Measurements from ENCODE around the gene TMEM74B. TPM values are rescaled to one million over a fixed set of nuclear protein-coding genes. Genes with fewer than 3 reads are reported as not detected.

Gene TMEM74B
- total RNA-seq, 4 donors from 2014 or later: 11.6 to 87.6 (median 30.2) TPM

- Histone ChIP-seq H3K9me3 (no peaks in the 10 kb centered on the region), H3K4me3 (no peak overlapping the region), H3K27ac (no peak overlapping the region), H3K4me1 (peaks cover 0 to 3% (median 0%) of the 10 kb centered on the region in 4 donors), H3K27me3 (no peaks in the 10 kb centered on the region), H3K36me3 (peaks cover 0 to 77% (median 0%) of the 10 kb centered on the region in 3 donors)
- DNase-seq: no peak
- TF ChIP-seq POLR2A (IDR thresholded peaks at IDR 0.05): no peak
- TF ChIP-seq, protein P1, sequence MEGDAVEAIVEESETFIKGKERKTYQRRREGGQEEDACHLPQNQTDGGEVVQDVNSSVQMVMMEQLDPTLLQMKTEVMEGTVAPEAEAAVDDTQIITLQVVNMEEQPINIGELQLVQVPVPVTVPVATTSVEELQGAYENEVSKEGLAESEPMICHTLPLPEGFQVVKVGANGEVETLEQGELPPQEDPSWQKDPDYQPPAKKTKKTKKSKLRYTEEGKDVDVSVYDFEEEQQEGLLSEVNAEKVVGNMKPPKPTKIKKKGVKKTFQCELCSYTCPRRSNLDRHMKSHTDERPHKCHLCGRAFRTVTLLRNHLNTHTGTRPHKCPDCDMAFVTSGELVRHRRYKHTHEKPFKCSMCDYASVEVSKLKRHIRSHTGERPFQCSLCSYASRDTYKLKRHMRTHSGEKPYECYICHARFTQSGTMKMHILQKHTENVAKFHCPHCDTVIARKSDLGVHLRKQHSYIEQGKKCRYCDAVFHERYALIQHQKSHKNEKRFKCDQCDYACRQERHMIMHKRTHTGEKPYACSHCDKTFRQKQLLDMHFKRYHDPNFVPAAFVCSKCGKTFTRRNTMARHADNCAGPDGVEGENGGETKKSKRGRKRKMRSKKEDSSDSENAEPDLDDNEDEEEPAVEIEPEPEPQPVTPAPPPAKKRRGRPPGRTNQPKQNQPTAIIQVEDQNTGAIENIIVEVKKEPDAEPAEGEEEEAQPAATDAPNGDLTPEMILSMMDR (IDR thresholded peaks at IDR 0.05): no peak
Observed at GRCh38 chr20:1131354-1131753, 53.4 kb downstream of the TMEM74B start.

- Histone ChIP-seq H3K27me3 (no peaks in the 10 kb centered on the region), H3K27ac (no peak overlapping the region), H3K36me3 (peaks cover 0 to 77% (median 0%) of the 10 kb centered on the region in 3 donors), H3K4me3 (no peak overlapping the region), H3K9me3 (no peaks in the 10 kb centered on the region), H3K4me1 (peaks cover 0 to 3% (median 0%) of the 10 kb centered on the region in 4 donors)
- DNase-seq: no peak
- TF ChIP-seq, protein P1 (IDR thresholded peaks at IDR 0.05): no peak
- no peak for TF ChIP-seq POLR2A (IDR thresholded peaks at IDR 0.05)
Observed at GRCh38 chr20:1130847-1131246, 53.9 kb downstream of the TMEM74B start.

Other genes starting within 250 kb of the TMEM74B start
- gene RSPO4, start 182.7 kb downstream of the TMEM74B start, total RNA-seq: not detected
- 100 to 1,000 TPM in 1 of 4 donors, 10 to 100 TPM in 3; 44.6 to 167 (median 67.8) TPM for gene PSMF1, start 66.4 kb downstream of the TMEM74B start, total RNA-seq
- 1 to 10 TPM in 2 of 4 donors, not detected in 2; 1.7 to 2.3 TPM for gene C20orf202, start 18.5 kb upstream of the TMEM74B start, total RNA-seq
- gene RAD21L1, start 41.1 kb upstream of the TMEM74B start, total RNA-seq: not detected
- gene SNPH, start 81.3 kb upstream of the TMEM74B start, total RNA-seq: 1 to 10 TPM in 3 of 4 donors, under 1 TPM in 1; 0.53 to 6.6 (median 2.4) TPM
- gene SDCBP2, start 144.2 kb upstream of the TMEM74B start, total RNA-seq: 100 to 1,000 TPM in 3 of 4 donors, 10 to 100 TPM in 1; 29.7 to 361 (median 306) TPM
- 100 to 1,000 TPM in 2 of 4 donors, 10 to 100 TPM in 2; 76.9 to 165 (median 98.5) TPM for gene FKBP1A, start 208.1 kb upstream of the TMEM74B start, total RNA-seq